GM18505 (cell line): ENCODE results near the gene TMEM63A.
"Not testable (repeated sequence)": the region's sequence is repeated elsewhere in the genome, so short reads cannot be mapped to it uniquely, and the experiment has no call there.

Experiments used
- ATAC-seq: cut with Tn5 transposase; IDR thresholded peaks from one replicate; pipeline ENCODE4 v1.9.1; 2021; ENCODE audit not compliant: unreplicated experiment
- POLR2A ChIP-seq: IDR thresholded peaks from 4 replicates; pipeline ENCODE4 v1.6.1; 2011; ENCODE audit warnings: borderline replicate concordance; ENCODE audit not compliant: insufficient read depth, insufficient read length; ENCODE audit errors: extremely low read depth

TMEM63A gene

DNA sequence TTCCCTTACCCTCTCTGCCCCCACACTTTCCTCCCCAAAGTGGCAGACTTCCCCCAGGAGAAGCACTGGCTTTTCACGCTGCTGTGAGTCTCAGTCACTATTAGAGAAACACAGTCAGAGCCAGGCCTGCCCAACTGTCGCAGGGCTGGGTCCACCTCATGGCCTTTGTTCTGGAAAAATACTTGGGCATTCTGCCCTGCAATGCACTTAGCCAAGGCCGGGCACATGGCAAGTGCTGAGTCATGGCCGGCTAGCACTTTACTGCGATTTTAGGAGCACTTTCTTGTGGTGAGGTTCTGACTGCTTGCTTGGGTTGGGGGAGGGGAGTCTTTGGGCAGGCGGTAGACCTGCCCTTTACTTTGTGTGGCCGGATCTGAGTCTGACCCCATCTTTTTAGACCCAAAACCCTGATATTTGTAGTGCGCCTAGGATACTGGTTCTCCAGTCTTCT is 64.5 kb downstream of the TMEM63A start:
- ATAC-seq = no peak
- no peak for TF ChIP-seq POLR2A

DNA sequence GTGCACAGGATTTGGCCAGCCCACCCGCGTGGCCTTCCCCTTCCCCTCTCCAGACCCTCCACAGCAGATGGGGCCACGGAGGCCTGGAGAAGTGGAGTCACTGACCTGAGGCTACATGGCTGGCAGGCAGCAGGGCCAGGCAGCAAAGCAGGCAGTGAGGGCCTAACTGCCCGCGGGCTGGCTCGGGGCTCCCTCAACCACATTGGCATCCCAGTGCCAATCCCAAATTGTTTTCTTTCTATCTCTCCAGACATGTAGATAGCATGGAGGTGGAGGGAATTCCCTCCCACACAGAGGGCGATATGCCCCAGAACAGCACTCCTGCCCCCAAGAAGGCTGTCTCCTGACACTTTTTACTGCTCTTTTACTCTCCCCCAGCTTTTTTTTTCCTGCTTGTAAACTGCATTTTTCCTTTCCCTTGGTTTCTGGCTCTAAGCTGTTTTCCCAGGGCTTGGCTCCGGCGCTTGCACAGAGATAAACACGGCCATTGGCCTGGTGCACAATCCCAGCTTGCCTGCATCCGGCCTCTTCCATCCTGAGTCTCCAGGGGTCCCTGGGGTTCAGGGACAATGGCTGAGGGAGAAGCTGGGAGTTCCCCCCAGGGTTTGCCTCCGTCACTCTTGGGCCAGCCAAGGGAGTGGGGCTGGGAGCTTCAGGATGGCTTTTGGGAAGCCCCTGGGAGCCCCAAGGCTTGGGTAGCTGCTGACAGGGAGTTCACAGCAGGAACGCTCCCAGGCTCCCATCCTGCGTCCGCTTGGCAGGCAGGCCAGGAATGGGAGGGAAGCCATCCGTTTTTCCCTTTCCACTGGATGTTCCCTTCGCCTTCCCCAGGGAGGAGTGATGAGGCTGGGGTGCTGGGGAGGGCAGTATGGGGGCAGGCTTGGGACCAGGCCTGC is 65.3 kb downstream of the TMEM63A start:
- no peak for ATAC-seq

DNA sequence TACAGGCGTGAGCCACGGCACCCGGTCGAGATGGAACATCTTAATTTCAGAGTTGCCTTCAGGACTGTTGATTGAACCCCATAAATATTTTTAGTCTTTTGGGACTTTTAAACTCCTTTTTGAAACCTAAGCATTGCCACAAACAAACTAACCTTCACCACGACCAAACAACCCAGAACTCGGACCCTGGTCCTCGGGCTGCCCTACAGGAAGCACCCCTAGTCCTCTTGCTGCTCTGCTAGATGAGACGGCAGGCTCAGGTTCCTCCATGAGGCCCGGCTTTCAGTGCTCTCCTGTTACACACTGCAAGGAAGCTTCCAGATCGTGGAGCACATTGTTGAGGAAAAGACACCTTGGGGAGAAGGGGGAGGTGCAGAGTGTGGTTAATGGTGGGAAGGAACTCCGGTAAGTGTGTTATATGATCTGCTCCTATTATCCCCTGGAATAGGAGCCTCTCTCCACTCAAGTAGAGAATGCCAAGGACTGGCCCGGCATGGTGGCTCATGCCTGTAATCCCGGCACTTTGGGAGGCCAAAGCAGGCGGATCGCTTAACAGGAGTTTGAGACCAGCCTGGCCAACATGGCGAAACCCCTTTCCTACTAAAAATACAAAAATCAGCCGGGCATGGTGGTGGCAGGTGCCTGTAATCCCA is 66.5 kb downstream of the TMEM63A start:
- TF ChIP-seq POLR2A = no peak
- ATAC-seq = no peak

More for the DNA sequence above, 65.3 kb downstream of the TMEM63A start:
- no peak for TF ChIP-seq POLR2A

DNA sequence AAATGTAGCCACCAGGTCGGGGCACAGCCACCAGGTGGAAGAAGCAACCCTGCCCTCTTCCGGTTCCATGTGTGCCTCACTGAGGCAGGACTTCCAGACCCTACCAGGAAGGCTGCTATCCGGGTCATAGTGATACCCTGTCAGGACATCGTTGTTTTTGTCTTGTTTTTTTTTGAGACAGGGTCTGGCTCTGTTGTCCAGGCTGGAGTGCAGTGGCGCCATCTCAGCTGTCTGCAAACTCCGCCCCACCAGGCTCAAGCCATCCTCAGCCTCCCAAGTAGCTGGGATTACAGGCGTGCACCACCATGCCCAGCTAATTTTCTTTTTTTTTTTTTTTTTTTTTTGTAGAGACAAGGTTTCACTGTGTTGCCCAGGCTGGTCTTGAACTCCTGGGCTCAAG is 67.1 kb downstream of the TMEM63A start:
- ATAC-seq = not testable (repeated sequence)

DNA sequence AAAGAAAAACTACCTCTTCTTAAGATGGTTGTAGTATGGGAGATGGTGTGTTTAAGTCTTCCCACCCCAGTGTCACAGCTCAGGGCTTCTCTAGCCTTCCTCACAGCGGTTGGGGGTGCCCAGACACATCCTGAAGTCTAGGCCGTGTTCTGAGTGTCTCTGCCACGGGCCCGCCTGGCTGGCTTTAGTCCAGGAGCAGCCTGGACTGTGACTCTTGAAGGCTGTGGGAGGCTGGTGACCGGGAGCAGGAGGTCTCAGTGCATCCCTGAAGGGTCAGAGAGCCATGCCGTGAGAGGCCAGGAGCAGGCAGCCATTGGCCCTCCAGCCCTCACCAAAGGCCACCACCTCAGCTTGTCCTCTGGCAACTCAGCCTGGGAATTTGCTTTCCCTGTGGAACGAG is 67.8 kb downstream of the TMEM63A start:
- no peak for TF ChIP-seq POLR2A
- ATAC-seq = no peak

DNA sequence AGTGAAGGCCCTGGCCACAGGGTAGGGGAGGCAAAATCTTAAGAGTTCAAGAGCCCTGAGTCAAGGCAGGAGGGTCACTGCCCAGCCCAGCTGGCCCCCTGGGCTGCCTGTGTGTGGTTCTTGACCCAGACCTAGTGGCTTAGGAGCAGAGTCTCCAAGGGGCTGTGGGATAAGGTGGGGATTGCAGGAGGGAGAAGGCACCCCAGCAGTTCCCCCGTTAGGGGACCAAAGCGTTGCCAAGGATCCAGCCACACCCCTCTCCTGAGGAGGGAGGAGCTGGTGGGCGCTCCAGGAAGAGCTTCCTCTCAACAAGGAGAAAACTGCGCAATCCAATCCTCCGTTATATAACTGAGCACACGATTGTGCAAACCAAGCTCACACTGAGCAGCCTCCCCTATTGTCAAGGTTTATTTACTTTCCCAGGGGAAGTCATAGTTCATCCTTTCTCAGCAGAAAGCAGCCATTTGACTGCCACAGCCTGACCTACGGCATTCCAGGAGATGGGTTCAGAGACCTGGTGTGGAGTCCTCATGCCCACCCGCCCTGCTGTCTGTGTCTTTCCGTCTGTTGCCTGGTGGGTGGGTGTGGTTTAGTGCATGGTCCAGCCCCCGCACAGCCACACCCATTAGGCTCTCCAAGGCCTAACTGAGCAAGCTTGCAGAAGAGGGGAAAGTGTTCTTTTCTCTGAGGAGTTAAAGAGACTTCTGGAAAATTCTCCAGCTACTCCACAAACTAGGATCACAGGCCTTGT is 68.8 kb downstream of the TMEM63A start:
- no peak for ATAC-seq
- no peak for TF ChIP-seq POLR2A

DNA sequence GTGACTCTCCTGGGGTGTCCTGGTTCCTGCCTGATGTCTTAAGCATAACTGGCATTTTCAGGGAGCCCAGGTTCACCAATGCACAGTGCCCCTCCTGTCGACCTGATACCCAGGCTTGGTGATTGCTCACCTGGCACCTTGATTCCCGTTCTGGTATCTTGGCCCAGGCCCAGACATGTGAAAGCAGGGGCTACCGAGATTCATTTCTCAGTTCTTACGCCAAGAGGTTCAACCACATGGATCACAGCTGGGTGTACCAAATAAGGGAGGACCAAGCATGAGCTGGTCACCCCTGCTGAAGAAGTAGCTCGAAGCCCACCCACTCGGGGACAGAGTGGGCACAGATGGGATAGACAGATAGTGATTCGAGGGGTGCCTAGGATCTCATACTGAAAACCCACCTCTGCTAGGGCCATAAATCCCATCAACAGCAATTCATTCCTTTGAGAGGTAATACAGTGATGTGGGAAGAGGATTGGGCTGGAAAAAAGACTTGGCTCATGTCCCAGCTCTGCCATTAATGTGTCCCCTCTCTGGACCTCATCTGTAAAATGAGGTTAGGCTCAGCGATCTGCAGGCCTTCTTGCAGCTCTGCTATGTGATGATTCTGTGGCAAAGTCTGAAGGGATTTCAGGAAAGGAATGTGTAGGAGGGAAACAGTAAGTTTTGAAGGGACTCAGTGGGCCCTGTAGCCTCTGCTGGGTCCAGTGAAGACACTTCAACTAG is 69.5 kb downstream of the TMEM63A start:
- no peak for ATAC-seq
- no peak for TF ChIP-seq POLR2A

DNA sequence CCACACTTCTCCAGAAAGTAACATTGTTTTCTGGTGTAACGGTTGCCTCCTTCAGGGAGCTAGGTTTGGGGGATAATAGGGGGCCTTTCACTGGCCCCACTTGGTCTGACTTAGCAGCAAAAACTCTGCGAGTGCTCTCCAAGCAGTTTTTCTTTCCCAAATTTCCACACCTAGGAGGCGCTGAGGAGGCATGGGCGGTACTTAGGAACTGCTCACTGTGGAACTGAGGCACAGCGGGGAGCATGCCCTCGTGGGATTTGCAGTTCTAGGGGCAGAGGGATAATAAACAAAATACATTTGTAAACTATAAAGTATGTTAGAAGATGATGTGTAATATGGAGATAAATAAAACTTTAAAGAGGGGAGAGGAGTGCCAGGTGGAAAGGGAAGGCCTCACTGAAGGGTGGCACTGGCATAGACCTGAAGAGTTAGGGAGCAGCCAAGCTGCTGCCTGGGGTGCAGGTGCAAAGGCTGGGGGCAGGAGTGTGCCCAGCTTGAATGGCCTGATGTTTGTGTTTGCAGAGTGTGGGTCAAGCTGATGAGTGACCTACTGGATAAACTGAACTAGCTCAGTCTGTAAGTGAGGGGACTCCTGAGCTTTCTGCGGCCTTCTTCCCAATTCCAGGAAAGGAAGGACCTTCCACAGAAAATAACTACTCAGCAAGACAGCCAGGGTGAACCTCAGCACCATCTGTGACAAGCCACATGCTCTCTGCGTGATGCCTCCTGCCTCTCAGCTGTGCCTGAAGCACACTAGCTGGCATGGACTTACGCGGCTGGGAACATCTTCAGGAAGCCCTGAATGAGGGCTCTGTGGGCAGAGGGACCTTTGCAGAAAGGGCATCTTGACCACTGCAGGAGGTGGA is 70.3 kb downstream of the TMEM63A start:
- no peak for ATAC-seq
- TF ChIP-seq POLR2A = no peak

DNA sequence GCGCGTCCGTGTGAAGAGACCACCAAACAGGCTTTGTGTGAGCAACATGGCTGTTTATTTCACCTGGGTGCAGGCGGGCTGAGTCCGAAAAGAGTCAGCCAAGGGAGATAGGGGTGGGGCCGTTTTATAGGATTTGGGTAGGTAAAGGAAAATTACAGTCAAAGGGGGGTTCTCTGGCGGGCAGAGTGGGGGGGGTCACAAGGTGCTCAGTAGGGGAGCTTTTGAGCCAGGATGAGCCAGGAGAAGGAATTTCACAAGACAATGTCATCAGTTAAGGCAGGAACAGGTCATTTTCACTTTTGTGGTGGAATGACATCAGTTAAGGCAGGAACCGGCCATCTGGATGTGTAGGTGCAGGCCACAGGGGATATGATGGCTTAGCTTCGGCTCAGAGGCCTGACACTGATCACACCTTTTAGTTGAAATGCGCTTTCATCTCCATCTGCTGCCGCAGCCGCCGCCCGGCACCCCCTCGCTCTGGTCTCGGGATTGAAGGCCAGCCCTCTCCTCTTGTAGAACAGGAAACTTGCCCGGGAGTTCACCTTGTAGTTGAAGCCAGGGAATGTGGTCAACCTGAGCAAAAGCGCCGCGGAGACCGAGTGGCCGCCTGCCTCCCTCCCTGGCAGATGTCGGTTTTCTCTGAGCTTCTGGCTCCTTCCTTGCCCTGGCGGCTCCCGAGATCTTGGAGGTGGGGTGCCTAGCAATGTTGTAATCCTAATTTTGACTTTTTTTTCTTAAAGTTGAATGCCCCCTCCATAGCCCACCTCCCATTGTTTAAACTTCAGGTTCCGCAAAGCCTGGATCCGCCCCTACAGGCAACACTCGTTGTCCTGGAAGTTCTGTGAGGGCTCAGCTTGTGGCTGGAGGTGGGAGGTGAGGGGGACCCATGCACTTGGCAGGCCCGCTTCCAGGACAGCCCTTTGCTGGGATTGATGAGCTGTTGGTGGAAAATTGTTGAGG is 71.3 kb downstream of the TMEM63A start:
- ATAC-seq = not testable (repeated sequence)

DNA sequence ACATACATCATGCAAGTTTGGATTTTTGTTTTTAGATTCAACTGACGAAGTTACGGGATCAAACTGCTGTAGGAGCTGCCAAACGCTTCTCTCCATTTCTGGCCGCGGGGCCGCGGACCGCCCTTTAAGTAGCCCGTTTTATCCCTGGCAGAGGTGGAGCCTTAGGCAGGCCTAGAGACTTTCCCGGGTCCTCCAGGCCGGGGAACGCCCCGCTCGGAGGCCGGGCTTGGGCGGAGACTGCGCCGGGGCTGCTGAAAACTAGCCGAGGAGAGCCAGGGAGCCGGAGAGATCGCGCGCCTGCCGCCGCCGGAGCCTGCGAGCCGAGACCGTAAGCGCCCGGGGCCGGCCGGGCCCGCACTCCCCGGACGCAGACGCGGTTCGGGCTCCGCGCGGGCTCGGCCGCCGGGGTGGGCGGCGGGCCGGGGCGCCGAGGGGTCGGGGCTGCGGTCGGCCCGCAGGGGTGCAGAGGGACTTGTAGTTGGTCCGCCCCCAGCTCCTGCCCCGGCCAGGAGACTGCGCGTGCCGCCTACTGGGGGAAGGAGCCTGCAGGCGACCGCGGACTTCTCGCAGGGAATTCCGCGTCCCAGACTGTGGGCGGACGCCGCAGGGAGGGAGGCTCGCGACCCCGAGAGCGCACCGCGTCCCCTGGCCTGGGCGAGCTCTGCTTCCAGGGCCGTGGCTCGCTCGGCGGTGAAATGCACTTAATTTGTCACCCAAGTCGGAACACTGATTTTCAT is 72.2 kb downstream of the TMEM63A start, which contains the start of gene EPHX1:
TSS of gene EPHX1 (plus strand) at position 283 of the 737 bp plus-strand sequence. CDS start 18,606 bp downstream, outside the sequence.
- ATAC-seq = peak; percentile 97

DNA sequence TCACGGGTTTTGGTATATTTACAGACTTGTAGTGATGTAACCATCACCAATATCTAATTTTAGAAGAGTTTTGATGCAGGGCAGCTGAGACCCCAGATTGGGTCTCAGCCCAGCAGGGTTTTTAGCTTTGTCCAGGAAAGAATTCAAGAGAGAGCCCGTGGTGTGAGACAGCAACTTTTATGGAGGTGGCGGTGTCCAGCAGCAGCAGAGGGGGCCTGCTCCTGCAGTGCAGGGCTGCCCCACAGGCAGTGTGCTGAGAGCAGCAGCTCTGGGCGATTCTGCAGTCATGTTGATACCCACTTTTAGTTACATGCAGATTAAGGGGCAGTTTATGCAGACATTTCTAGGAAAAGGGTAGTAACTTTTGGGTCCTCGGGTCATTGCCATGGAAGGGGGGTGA is 74.0 kb downstream of the TMEM63A start:
- no peak for TF ChIP-seq POLR2A
- no peak for ATAC-seq

More for the DNA sequence above, 72.2 kb downstream of the TMEM63A start, which contains the start of gene EPHX1:
- TF ChIP-seq POLR2A = peak; percentile 60

DNA sequence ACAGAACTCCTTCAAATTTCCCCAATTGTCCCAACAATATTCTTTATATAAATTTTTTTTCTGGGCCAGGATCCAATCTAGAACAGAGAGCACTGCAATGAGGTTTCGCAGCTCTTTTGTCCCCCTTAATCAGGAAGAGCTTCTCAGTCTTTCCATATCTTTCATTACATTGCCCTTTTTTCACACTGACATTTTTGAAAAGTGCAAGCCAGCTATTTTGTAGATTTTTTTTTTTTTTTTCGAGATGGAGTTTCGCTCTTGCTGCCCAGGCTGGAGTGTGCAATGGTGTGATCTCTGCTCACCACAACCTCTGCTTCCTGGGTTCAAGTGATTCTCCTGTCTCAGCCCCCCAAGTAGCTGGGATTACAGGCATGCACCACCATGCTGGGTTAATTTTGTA is 75.4 kb downstream of the TMEM63A start:
- ATAC-seq = not testable (repeated sequence)
